GM12878 (cell line): Measurements from ENCODE around the gene SELENOT.

Experiments used
- CTCF ChIP-seq, 3 experiments: IDR thresholded peaks in 2 of 3; conservative IDR thresholded peaks in 1 of 3; 2 replicates each; pipeline ENCODE4 v1.5.1; 2011; ENCODE audit warnings: low read depth in 3 of 3, low read length in 3 of 3, mild to moderate bottlenecking in 3 of 3, control low read depth in 2 of 3, moderate library complexity in 2 of 3, inconsistent platforms in 1 of 3, mixed read lengths in 1 of 3; ENCODE audit not compliant: control insufficient read depth in 2 of 3, insufficient read depth in 1 of 3; ENCODE audit errors: extremely low read depth in 1 of 3
- ESRRA ChIP-seq: IDR thresholded peaks from 2 replicates; pipeline ENCODE4 v1.6.1; 2012; ENCODE audit warnings: mild to moderate bottlenecking, low read length, improper control_type of control experiment
- JUND ChIP-seq: IDR thresholded peaks from 2 replicates; pipeline ENCODE4 v1.6.1; 2012; ENCODE audit warnings: low read depth, mild to moderate bottlenecking, low read length, improper control_type of control experiment, moderate library complexity
- MXI1 ChIP-seq: fragments of 150-350 bp; IDR thresholded peaks from 2 replicates; pipeline ENCODE4 v1.6.1; 2011; ENCODE audit warnings: low read depth, mild to moderate bottlenecking, inconsistent platforms, low read length, improper control_type of control experiment
- MYB ChIP-seq: fragments of 150-350 bp; IDR thresholded peaks from 2 replicates; pipeline ENCODE4 v1.6.1; 2014; ENCODE audit warnings: mild to moderate bottlenecking, low read depth, low read length, borderline replicate concordance
- NR2C2 ChIP-seq: IDR thresholded peaks from 2 replicates; pipeline ENCODE4 v1.6.1; 2011; ENCODE audit warnings: borderline replicate concordance, low read depth; ENCODE audit not compliant: control insufficient read depth, insufficient read length
- SP1 ChIP-seq: IDR thresholded peaks from one replicate; pipeline ENCODE4 v1.6.1; 2011; ENCODE audit warnings: low read depth, low read length
- SRF ChIP-seq, 2 experiments: IDR thresholded peaks; 2 replicates each; pipeline ENCODE4 v1.6.1; 2011; ENCODE audit warnings: low read depth in 2 of 2, low read length in 2 of 2, mild to moderate bottlenecking in 1 of 2, moderate library complexity in 1 of 2
- SUZ12 ChIP-seq: fragments of 200-600 bp; sonication (generic); IDR thresholded peaks from one replicate; pipeline ENCODE4 v1.6.1; 2018; ENCODE audit warnings: antibody characterized with exemption, mild to moderate bottlenecking; ENCODE audit not compliant: unreplicated experiment
- TF ChIP-seq, protein P1 (sequence below): fragments of 450-650 bp; IDR thresholded peaks from 2 replicates; pipeline ENCODE4 v1.6.1; 2017; ENCODE audit warnings: mild to moderate bottlenecking, moderate library complexity
- TF ChIP-seq, protein P2 (sequence below): fragments of 450-650 bp; IDR thresholded peaks from 2 replicates; pipeline ENCODE4 v1.6.1; 2018; ENCODE audit warnings: mild to moderate bottlenecking, low read depth, moderate library complexity; ENCODE audit not compliant: partially characterized antibody
- TF ChIP-seq, protein P3 (sequence below): fragments of 450-650 bp; formaldehyde crosslinking; IDR thresholded peaks from 2 replicates; pipeline ENCODE4 v1.4.0; 2022; ENCODE audit warnings: mild to moderate bottlenecking, moderate library complexity
- TF ChIP-seq, protein P4 (sequence below): IDR thresholded peaks from 2 replicates; pipeline ENCODE4 v1.6.1; 2012; ENCODE audit warnings: low read depth, low read length, improper control_type of control experiment
- TF ChIP-seq, protein P5 (sequence below): IDR thresholded peaks from 2 replicates; pipeline ENCODE4 v1.6.1; 2012; ENCODE audit warnings: low read length, inconsistent platforms

- TF ChIP-seq CTCF (IDR thresholded peaks at IDR 0.05 in 2 of 3, conservative IDR thresholded peaks at IDR 0.05 in 1 of 3; ENCODE audit: control insufficient read depth in 2 of 3, extremely low read depth in 1 of 3, insufficient read depth in 1 of 3, low read depth in 3 of 3, low read length in 3 of 3) (no peak), SP1 (no peak), MYB (no peak), MXI1 (no peak), NR2C2 (no peak), ESRRA (no peak), JUND (no peak), SUZ12 (no peak), SRF (IDR thresholded peaks at IDR 0.05; ENCODE audit: low read depth in 2 of 2, low read length in 2 of 2) (no peak)
- TF ChIP-seq, protein P1, sequence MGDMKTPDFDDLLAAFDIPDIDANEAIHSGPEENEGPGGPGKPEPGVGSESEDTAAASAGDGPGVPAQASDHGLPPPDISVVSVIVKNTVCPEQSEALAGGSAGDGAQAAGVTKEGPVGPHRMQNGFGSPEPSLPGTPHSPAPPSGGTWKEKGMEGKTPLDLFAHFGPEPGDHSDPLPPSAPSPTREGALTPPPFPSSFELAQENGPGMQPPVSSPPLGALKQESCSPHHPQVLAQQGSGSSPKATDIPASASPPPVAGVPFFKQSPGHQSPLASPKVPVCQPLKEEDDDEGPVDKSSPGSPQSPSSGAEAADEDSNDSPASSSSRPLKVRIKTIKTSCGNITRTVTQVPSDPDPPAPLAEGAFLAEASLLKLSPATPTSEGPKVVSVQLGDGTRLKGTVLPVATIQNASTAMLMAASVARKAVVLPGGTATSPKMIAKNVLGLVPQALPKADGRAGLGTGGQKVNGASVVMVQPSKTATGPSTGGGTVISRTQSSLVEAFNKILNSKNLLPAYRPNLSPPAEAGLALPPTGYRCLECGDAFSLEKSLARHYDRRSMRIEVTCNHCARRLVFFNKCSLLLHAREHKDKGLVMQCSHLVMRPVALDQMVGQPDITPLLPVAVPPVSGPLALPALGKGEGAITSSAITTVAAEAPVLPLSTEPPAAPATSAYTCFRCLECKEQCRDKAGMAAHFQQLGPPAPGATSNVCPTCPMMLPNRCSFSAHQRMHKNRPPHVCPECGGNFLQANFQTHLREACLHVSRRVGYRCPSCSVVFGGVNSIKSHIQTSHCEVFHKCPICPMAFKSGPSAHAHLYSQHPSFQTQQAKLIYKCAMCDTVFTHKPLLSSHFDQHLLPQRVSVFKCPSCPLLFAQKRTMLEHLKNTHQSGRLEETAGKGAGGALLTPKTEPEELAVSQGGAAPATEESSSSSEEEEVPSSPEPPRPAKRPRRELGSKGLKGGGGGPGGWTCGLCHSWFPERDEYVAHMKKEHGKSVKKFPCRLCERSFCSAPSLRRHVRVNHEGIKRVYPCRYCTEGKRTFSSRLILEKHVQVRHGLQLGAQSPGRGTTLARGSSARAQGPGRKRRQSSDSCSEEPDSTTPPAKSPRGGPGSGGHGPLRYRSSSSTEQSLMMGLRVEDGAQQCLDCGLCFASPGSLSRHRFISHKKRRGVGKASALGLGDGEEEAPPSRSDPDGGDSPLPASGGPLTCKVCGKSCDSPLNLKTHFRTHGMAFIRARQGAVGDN: no peak
- TF ChIP-seq, protein P2, sequence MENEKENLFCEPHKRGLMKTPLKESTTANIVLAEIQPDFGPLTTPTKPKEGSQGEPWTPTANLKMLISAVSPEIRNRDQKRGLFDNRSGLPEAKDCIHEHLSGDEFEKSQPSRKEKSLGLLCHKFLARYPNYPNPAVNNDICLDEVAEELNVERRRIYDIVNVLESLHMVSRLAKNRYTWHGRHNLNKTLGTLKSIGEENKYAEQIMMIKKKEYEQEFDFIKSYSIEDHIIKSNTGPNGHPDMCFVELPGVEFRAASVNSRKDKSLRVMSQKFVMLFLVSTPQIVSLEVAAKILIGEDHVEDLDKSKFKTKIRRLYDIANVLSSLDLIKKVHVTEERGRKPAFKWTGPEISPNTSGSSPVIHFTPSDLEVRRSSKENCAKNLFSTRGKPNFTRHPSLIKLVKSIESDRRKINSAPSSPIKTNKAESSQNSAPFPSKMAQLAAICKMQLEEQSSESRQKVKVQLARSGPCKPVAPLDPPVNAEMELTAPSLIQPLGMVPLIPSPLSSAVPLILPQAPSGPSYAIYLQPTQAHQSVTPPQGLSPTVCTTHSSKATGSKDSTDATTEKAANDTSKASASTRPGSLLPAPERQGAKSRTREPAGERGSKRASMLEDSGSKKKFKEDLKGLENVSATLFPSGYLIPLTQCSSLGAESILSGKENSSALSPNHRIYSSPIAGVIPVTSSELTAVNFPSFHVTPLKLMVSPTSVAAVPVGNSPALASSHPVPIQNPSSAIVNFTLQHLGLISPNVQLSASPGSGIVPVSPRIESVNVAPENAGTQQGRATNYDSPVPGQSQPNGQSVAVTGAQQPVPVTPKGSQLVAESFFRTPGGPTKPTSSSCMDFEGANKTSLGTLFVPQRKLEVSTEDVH: no peak
- TF ChIP-seq, protein P3, sequence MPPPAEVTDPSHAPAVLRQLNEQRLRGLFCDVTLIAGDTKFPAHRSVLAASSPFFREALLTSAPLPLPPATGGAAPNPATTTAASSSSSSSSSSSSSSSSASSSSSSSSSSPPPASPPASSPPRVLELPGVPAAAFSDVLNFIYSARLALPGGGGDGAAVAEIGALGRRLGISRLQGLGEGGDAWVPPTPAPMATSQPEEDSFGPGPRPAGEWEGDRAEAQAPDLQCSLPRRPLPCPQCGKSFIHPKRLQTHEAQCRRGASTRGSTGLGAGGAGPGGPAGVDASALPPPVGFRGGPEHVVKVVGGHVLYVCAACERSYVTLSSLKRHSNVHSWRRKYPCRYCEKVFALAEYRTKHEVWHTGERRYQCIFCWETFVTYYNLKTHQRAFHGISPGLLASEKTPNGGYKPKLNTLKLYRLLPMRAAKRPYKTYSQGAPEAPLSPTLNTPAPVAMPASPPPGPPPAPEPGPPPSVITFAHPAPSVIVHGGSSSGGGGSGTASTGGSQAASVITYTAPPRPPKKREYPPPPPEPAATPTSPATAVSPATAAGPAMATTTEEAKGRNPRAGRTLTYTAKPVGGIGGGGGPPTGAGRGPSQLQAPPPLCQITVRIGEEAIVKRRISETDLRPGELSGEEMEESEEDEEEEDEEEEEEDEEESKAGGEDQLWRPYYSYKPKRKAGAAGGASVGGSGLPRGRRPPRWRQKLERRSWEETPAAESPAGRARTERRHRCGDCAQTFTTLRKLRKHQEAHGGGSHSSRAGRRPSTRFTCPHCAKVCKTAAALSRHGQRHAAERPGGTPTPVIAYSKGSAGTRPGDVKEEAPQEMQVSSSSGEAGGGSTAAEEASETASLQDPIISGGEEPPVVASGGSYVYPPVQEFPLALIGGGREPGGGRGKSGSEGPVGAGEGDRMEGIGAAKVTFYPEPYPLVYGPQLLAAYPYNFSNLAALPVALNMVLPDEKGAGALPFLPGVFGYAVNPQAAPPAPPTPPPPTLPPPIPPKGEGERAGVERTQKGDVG (CRISPR knock-in tag): no peak
- TF ChIP-seq, protein P4, sequence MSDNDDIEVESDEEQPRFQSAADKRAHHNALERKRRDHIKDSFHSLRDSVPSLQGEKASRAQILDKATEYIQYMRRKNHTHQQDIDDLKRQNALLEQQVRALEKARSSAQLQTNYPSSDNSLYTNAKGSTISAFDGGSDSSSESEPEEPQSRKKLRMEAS: no peak
- TF ChIP-seq, protein P5, sequence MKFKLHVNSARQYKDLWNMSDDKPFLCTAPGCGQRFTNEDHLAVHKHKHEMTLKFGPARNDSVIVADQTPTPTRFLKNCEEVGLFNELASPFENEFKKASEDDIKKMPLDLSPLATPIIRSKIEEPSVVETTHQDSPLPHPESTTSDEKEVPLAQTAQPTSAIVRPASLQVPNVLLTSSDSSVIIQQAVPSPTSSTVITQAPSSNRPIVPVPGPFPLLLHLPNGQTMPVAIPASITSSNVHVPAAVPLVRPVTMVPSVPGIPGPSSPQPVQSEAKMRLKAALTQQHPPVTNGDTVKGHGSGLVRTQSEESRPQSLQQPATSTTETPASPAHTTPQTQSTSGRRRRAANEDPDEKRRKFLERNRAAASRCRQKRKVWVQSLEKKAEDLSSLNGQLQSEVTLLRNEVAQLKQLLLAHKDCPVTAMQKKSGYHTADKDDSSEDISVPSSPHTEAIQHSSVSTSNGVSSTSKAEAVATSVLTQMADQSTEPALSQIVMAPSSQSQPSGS: no peak
Measured at GRCh38 chr3:150611666-150612065, 8.5 kb downstream of the SELENOT start.
